Adrenal gland (tissue), 5 donors: ENCODE measurements around the gene NR5A1.

Source experiments
- CTCF ChIP-seq, 6 experiments: fragments of 450-650 bp in 4 of 6; fragments of 200-600 bp in 2 of 6; sonication (generic) in 1 of 6; IDR thresholded peaks; 1 replicate in 5 of 6; 2 replicates in 1 of 6; pipeline versions ENCODE4 v1.5.1 to v1.8.0; 2016 to 2021; ENCODE audit warnings: antibody characterized with exemption in 6 of 6, mild to moderate bottlenecking in 2 of 6, moderate library complexity in 1 of 6
- POLR2A ChIP-seq, 2 donors: fragments of 450-650 bp; IDR thresholded peaks; one replicate each; pipeline ENCODE4 v1.6.1; 2017; ENCODE audit warnings: antibody characterized with exemption in 2 of 2, mild to moderate bottlenecking in 2 of 2, moderate library complexity in 1 of 2
- donor health status: DM: no; HTN: no; CAD: no.

GRCh38 chr9:124553738-124554137 is 46.5 kb upstream of the NR5A1 start:
- TF ChIP-seq POLR2A (IDR thresholded peaks at IDR 0.05): no peak
- TF ChIP-seq CTCF (IDR thresholded peaks at IDR 0.05): no peak
